Central memory CD4-positive, alpha-beta T cell (primary cell): ENCODE data around the gene TMEM35B.
"Not testable (repeated sequence)": the region's sequence is repeated elsewhere in the genome, so short reads cannot be mapped to it uniquely, and the experiment has no call there.

Experiments used
- DNase-seq: peaks from one replicate; pipeline ENCODE4 v3.0.0; 2022
- total RNA-seq, 3 experiments: gene quantifications; one replicate each; lab custom pipeline; 2026; lab: John Stamatoyannopoulos, UW

The TMEM35B gene
- 0 to 0.33 (median 0.19) reads per million in 3 experiments for total RNA-seq

- DNase-seq = peak; percentile 72
These were observed at the start of gene TMEM35B for GRCh38 chr1:34984793-34985608. TMEM35B (minus strand) TSS chr1:34985347; CDS start chr1:34985305, 42 bp downstream.

DNA sequence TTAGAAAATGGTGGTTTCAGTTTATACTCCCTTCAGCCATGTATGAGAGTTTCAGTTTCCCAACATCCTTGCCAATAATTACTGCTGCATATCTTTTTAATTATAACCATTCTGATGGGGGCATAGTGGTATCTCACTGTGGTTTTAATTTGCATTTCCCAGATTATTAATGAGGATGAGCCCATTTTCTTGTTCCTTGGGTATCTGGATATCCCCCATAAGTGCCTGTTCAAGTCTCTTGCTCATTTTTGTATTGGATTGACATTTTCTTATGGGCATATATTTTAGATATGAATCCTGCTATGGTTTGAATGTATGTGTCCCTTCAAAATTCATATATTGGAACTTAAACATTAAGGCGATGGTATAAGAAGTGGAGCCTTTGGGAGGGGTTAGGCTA, 48.2 kb upstream of the TMEM35B start:
- no peak for DNase-seq

- no peak for DNase-seq
These were observed 47.2 kb upstream of the TMEM35B start for GRCh38 chr1:35032384-35032739.

GRCh38 chr1:35030756-35031446, 45.8 kb upstream of the TMEM35B start:
- DNase-seq = no peak

DNA sequence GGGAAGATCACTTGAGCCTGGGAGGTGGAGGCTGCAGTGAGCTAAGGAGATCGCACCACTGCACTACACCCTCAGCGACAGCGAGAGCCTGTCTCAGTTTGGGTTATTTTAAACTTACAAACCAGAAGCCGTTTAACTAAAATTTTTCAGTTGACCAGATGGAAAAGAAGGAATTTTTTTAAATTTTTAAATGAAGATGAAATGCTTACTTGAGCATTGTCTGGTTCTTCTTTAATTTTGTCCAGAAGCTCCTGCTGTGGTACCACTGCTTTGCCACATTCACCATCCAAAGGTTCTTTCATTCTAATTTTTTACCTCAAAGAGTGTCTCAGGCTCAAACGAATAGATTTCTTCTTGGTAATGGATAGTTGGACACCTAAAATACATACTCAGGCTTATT, 45.2 kb upstream of the TMEM35B start:
- DNase-seq = no peak

GRCh38 chr1:35029761-35030160, 44.6 kb upstream of the TMEM35B start:
- DNase-seq = no peak

DNA sequence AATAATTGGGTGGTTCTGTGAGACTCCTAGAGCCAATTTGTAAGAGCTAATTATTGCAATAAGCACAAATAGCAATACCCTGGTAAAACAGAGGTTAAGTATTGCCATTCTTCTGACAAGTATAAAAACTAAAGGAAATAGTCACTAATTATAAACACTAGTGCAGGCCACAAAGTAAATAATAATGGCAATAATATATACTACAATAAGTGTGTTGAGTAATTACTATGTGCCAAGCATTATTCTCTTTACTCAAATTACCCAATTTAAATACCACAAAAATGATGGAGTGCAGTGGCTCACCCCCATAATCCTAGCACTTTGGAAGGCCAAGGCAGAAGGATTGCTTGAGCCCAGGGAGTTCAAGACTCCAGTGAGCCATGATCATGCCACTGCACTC, 31.3 kb upstream of the TMEM35B start:
- DNase-seq = no peak

DNA sequence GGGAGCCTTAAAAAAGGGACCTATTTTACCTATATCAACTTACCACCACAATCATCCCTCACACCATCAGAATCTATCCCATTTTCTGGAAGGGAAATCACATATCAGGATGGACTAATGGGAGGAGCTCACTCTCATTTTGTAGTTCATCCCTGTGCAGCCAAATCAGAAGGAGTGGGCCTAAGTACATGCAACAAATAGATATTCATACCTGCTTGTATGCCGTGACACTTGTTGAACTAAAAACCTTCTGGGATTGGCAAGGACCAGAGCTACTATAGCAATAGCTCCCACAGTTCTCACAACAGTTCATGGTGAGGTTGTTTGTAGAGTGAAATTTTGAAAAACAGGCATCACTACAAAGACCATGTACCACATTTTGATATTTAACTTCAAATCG, 29.3 kb upstream of the TMEM35B start:
- no peak for DNase-seq

DNA sequence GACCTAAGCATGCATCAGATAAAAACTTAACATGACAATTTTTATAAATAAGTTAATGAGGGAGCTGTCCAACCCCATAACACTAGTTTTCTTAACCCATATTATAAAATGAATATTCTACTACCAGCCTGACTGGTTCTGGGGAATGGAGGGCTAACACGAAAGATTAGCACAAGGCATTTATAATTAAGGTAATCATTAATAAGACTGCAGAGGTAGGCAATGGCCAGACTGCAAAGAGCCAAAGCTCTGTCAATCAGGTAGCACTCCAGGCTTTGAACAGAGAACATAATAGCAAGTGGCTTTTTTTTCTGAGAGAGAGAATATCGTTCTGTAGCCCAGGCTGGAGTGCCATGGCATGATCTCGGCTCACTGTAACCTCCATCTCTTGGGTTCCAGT, 20.6 kb upstream of the TMEM35B start:
- DNase-seq = no peak

GRCh38 chr1:35001743-35002142, 16.6 kb upstream of the TMEM35B start:
- no peak for DNase-seq

- no peak for DNase-seq
These were observed 9.7 kb upstream of the TMEM35B start for GRCh38 chr1:34994878-34995277.

- no peak for DNase-seq
These were observed 3.4 kb upstream of the TMEM35B start for GRCh38 chr1:34988581-34988980.

GRCh38 chr1:34988147-34988546, 3.0 kb upstream of the TMEM35B start:
- DNase-seq = no peak

GRCh38 chr1:34987018-34987417, 1.9 kb upstream of the TMEM35B start:
- no peak for DNase-seq

- DNase-seq = not testable (repeated sequence)
These were observed 410 bp upstream of the TMEM35B start for GRCh38 chr1:34985609-34985904.

GRCh38 chr1:34984435-34984792, 733 bp downstream of the TMEM35B start:
- no peak for DNase-seq

DNA sequence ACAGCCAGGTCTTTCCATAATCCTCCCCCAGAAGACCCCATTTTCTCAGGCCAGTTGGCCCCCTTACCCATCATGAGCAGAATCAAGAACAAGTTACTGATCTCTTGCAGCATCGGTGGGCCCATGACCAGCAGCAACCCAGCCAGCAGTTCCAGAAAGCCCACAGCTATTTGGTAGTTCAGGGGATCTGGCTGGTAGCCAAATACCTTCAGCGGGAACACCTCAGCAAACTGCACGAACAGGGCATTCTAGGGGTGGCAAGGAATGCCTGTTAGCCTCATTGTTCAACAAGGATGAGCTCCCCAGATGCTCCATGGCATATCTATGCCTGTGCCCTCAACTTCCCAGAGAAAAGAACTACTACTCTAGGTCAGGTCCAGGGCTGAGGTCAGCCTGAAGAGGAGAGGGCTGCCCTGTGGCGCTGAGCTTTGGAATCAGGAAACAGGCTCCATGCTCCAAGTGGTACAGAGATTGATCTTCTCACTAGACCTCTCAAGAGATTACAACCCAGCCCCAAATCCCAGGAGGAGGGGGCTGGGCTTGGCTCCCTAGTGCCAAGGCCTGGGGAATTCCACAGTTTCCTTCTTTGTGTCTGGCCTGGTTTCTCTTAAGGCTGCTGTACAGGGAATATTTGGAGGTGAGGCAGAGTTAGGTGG, 1.3 kb downstream of the TMEM35B start:
- DNase-seq = no peak

DNA sequence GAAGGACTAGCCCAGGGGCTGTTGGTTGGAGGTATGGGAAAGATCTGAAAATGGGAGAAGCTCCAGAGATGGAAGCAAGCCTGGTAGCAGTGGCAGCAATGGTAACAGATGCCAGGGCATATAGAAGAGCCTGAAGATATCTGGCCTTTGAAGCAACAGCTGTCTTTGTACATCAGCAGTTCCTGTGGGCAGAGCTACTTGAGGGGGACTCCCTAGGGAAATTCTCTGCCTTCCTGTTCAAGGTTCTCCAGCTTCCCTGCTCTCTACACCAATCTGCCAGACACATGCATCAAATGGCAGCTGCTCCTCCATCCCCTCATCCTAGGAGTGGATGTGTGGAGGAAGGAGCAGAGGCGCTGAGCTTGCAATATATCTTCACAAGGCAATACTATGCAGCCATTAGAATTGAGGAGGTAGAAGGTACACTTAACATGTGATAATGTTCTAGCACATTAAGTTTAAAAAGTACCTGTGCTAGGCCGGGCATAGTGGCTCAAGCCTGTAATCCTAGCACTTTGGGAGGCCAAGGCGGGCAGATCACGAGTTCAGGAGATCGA, 2.2 kb downstream of the TMEM35B start:
- no peak for DNase-seq

GRCh38 chr1:34980715-34981114, 4.4 kb downstream of the TMEM35B start:
- no peak for DNase-seq

DNA sequence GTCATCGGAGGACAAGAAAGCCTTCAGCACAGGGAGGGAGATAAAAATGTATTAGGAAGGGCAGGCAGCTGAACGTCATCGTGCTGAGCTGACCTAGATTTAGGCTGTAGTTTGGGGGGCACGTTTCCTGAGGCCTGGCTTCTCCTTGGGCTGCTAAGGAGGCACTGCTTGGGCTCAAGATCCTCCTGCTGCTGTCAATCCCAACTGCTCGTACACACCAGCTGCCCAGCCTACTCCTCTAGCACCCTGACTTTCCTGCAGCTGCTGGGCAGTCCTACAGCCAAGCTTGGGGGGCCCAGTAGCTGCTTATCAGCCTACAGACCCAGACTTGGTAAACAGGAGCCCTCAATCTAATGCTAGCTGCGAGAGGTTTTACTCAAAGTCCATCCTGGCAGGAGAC, 6.2 kb downstream of the TMEM35B start:
- DNase-seq = no peak

GRCh38 chr1:34977858-34978257, 7.3 kb downstream of the TMEM35B start:
- no peak for DNase-seq

GRCh38 chr1:34977210-34977471, 8.0 kb downstream of the TMEM35B start:
- no peak for DNase-seq

GRCh38 chr1:34976384-34977209, 8.6 kb downstream of the TMEM35B start:
- no peak for DNase-seq
